B cell (primary cell): ENCODE data around the gene MON1A.

ENCODE experiments used
- CTCF ChIP-seq: fragments of 200-600 bp; IDR thresholded peaks from one replicate; pipeline ENCODE4 v1.8.0; 2022; ENCODE audit warnings: antibody characterized with exemption, mild to moderate bottlenecking
- EZH2 ChIP-seq: IDR thresholded peaks from 2 replicates; pipeline ENCODE4 v1.6.1; 2012; ENCODE audit warnings: borderline replicate concordance, low read depth, mild to moderate bottlenecking, moderate library complexity, low read length; ENCODE audit not compliant: insufficient read depth, poor library complexity, severe bottlenecking

DNA sequence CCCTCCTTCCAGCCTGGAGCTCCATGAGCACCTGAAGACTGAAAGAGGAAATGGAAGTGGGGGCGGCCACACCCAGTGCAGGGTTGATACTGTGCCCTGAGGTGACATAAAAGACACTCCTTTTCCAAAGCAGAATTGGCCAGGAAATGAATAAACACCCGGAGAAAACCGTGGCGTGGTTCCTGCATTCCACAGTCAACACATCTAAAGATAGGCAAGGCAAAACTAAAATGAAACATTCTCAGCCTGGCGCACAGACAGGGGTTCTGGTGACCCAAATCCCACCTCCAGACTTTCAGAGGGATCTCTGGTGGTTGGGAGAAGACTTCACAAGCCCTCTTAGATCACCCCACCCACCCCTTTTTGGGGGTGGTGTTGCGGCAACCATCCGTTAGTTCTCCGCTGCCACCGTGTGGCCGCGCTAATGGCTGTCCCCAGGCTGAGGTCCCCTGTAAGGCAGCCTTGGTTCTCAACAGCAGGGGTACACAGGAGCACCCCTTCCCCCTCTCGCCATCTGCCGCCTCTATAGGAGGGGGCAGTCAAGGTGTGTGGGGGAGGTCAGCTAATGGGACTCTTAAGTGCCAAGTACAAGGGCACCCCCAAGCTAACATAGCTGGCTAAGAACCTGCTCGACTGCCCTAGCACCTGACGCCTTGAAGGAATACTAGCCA is 23.4 kb downstream of the MON1A start:
- TF ChIP-seq EZH2 (no peak), CTCF (peak; percentile 62)
